MM.1S (cell line): ENCODE results near the gene CRTC3.

Experiments used
- CTCF ChIP-seq: fragments of 300-600 bp; sonication (generic); IDR thresholded peaks from 2 replicates; pipeline ENCODE4 v1.5.1; 2016; ENCODE audit warnings: antibody characterized with exemption, low read length, mixed read lengths
- EZH2 ChIP-seq: fragments of 300-600 bp; sonication (generic); optimal IDR thresholded peaks from 2 replicates; pipeline ENCODE3; 2017; ENCODE audit warnings: low read depth, mild to moderate bottlenecking, antibody characterized with exemption, low read length, mixed read lengths

GRCh38 chr15:90690585-90690984 lies 160.9 kb downstream of the CRTC3 start:
- TF ChIP-seq CTCF, result no peak
- no peak for TF ChIP-seq EZH2
